RWPE1 (cell line): ENCODE measurements around the gene DECR2.

Experiments used
- CTCF ChIA-PET: fragments of 350-600 bp; sonication (Branson Sonifier 250); formaldehyde crosslinking; extraction: SDS; loops from one replicate; lab custom pipeline; 2021; lab: Yijun Ruan, JAX
- POLR2A ChIA-PET: fragments of 400-600 bp; formaldehyde crosslinking; extraction: SDS; loops from one replicate; lab custom pipeline; 2020; ENCODE audit warnings: antibody characterized with exemption; ENCODE audit not compliant: low non-redundant PET; lab: Yijun Ruan, JAX
- DNase-seq: peaks from one replicate; pipeline ENCODE4 v3.0.0; 2012; ENCODE audit warnings: low spot score
- H3K27ac ChIP-seq: fragments of 450-650 bp; 2 replicates; pipeline ENCODE4 v1.5.1; 2017
- TF ChIP-seq, protein P1 (sequence below): fragments of 450-650 bp; conservative IDR thresholded peaks from 2 replicates; pipeline ENCODE4 v1.5.1; 2017; ENCODE audit warnings: low read depth, mild to moderate bottlenecking

The DECR2 gene

DNA sequence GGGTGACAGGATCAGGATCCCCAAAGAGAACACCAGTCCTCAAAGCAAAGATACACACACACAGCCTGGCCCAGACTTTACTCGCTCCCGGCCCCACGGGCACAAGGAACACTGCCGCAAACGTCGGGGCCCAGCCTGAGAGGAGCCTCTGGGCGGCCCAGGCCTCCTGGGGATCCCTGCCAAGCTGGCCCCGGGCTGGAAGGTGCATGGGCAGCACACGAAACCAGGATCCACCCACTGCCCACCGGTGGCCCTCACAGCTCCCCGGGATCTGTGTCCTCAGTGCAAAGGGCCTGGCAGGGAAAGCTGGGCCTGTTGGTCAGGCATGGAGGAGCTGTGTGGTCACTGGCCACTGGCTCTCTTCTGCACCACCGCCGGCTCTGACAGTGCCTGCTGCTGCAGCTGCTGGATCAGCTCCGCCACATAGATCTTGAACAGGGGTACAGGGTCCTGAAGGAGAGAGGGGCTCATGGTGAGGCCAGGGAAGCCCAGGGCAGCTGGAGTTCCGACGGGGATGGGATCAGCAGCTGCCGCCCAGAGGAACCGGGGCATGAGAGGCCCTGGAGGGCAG, 34.3 kb upstream of the DECR2 start:
- peak overlapping the region; percentile 65 for H3K27ac ChIP-seq
- no peak for DNase-seq
- TF ChIP-seq, protein P1, sequence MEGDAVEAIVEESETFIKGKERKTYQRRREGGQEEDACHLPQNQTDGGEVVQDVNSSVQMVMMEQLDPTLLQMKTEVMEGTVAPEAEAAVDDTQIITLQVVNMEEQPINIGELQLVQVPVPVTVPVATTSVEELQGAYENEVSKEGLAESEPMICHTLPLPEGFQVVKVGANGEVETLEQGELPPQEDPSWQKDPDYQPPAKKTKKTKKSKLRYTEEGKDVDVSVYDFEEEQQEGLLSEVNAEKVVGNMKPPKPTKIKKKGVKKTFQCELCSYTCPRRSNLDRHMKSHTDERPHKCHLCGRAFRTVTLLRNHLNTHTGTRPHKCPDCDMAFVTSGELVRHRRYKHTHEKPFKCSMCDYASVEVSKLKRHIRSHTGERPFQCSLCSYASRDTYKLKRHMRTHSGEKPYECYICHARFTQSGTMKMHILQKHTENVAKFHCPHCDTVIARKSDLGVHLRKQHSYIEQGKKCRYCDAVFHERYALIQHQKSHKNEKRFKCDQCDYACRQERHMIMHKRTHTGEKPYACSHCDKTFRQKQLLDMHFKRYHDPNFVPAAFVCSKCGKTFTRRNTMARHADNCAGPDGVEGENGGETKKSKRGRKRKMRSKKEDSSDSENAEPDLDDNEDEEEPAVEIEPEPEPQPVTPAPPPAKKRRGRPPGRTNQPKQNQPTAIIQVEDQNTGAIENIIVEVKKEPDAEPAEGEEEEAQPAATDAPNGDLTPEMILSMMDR: no peak
- CTCF ChIA-PET: no interaction called here
- POLR2A ChIA-PET: no interaction called here

DNA sequence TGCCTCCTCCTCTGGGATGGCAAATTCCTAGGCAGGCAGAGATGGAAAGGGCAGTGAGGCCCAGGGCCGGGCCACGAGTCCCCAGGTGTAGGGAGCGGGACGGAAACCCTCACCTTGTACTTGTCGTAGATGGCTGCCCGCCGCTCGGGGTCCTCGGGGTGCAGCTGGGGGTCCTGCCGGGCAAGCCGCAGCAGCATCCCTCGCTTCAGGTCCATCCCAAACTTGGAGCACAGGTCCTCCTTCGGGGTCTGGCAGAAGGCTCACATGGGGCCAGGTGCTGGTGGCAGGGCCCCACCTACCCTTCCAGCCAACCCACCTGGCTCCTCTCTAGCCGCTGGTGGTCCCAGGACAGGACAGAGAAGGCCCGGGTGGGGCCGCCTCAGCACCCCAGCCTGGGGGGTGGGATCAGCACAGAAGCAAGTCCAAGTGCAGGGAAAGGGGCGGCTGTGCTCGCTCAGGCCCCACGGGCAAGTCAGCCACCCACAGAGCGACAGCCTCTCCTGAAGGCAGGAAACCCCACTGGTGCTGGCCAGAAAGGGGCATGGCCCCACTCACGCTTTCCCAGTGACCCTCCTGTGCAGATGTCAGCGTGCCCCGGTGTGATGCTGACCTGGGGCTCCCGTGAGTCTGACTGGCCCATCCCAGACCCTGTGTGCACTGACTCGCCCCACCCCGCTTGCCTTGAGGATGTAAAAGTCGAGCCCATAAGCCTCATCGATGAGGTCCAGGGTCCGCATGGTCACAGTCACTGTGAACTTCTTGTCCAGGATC, 33.1 kb upstream of the DECR2 start:
- TF ChIP-seq, protein P1: no peak
- ChIA-PET POLR2A (no interaction called here), CTCF (no interaction called here)
- DNase-seq: no peak
- H3K27ac ChIP-seq: peak overlapping the region; percentile 65

DNA sequence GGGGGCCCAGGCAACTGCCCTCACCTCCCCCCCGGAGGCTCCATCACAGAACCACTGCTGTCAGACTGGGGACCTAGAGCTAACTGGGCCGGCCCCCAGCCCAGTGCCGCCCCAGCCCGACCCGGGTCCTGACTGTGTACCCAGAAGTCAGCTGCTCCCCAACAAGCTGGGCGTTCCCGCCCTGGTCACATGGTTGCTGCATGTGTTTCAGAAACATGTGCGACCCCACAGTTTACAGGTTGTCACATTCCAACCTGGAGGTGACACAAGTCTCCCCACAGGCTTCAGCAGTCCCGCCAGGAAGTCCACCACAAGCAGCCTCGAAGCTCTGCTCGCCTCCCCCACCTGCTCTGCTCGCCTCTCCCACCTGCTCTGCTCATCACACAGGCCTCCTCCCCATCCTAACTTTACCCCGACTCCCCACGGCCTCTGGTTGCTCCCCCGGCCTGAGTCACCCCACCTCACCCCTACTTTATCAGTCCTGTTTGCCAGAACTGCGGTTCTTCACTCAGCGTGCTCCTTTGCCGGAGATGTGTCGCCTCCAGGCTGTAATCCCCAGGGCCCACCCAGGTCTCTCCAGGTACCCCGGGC, 32.3 kb upstream of the DECR2 start:
- TF ChIP-seq, protein P1: no peak
- ChIA-PET POLR2A (no interaction called here), CTCF (no interaction called here)
- DNase-seq: no peak
- H3K27ac ChIP-seq: peak overlapping the region; percentile 65

DNA sequence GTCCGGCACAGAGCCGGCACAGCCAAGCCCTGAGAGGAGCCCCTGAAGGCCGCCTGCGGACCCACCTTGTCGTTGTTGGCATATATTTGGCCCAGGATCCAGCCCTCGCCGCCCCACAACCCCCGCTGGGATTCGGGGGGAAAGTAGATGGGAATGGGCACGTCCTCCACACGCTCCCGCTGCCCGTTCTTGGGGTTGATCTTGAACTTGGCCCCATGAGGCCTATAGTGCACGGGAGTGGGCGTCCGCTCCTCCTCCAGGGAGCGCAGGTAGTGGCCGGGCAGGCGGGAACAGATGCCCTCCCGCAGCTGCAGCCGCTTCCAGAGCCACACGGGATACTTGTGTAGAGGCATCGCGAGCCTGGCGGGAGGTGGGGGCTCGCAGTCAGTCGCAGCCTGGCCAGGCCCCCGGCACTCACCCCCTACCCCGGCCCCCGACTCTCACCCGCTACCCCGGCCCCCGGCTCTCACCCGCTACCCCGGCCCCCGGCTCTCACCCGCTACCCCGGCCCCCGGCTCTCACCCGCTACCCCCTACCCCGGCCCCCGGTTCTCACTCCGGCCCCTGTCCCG, 31.7 kb upstream of the DECR2 start:
- DNase-seq: no peak
- POLR2A ChIA-PET: no interaction called here

DNA sequence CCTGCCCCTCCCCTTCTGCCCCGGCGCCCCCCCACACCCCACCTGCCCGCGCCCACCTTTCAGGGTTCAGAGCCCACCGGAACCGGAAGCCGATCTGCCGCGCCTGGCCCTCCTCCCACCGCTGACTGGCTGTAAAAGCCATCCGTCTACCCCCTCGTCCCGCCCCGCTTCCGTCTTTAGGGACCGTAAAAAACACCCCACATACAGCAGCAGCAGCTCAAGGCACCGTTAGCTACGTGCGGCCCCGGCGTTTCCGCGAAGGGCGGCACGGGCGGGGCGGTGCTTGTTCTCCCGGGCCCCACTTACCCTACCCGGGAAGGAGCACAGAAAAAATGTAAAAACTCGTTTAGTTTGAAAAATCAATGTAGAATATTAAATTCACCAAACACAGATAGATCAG, 31.2 kb upstream of the DECR2 start, which contains the start of gene MRPL28:
Gene MRPL28, minus strand, starts transcription at position 96 of the 400 bp plus-strand sequence. CDS start 320 bp downstream, outside the sequence.
- peak; percentile 97 for DNase-seq
- TF ChIP-seq, protein P1: no peak
- H3K27ac ChIP-seq: peak within 1 kb of the TSS; percentile 83
- ChIA-PET CTCF (interaction anchor here (1.6 kb wide), 1 partner anchor 8 kb away, joined by 7 read pairs; no protein-coding TSS in a partner anchor), POLR2A (no interaction called here)

More for the DNA sequence above, 31.7 kb upstream of the DECR2 start:
- peak overlapping the region; percentile 65 for H3K27ac ChIP-seq
- TF ChIP-seq, protein P1: no peak
- CTCF ChIA-PET: no interaction called here

DNA sequence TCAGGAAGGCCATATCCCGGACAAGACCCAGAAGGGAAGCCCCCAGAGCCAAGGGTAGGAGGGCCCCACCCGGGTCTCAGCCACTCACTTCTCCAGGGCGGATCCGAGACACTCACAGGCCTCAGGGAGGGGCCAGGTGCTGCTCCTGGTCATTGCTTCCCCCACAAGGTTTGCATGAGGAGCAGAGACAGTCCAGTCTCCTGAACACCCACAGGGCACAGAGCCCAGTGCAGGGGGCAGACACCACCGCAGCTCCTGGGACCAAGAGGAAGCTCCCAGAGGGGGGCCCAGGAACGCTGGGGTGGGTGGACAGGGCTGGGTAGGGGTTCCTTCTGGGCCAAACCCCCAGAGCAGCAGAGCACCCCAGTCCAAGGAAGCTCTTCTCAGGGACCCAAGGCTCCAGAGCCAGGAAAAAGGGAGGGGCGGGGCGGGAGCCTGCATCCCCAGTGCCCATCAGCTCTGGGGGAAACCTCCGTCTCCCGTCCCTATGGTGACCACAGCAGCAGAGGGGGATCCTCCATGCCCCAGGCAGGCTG, 30.6 kb upstream of the DECR2 start:
- ChIA-PET POLR2A (no interaction called here), CTCF (interaction anchor here (1.6 kb wide), 1 partner anchor 9 kb away, joined by 7 read pairs; no protein-coding TSS in a partner anchor)

More for the DNA sequence above, 30.6 kb upstream of the DECR2 start:
- H3K27ac ChIP-seq: peak overlapping the region; percentile 83
- TF ChIP-seq, protein P1: no peak
- no peak for DNase-seq
